GM18508 (cell line): ENCODE measurements around the gene UST.
A peak's percentile ranks its signal among the peaks of the same experiment; 100 is the strongest.

Experiments
- ATAC-seq: cut with Tn5 transposase; IDR thresholded peaks from one replicate; pipeline ENCODE4 v1.9.1; 2021; ENCODE audit warnings: moderate number of reproducible peaks; ENCODE audit not compliant: insufficient read depth, unreplicated experiment

Gene UST

DNA sequence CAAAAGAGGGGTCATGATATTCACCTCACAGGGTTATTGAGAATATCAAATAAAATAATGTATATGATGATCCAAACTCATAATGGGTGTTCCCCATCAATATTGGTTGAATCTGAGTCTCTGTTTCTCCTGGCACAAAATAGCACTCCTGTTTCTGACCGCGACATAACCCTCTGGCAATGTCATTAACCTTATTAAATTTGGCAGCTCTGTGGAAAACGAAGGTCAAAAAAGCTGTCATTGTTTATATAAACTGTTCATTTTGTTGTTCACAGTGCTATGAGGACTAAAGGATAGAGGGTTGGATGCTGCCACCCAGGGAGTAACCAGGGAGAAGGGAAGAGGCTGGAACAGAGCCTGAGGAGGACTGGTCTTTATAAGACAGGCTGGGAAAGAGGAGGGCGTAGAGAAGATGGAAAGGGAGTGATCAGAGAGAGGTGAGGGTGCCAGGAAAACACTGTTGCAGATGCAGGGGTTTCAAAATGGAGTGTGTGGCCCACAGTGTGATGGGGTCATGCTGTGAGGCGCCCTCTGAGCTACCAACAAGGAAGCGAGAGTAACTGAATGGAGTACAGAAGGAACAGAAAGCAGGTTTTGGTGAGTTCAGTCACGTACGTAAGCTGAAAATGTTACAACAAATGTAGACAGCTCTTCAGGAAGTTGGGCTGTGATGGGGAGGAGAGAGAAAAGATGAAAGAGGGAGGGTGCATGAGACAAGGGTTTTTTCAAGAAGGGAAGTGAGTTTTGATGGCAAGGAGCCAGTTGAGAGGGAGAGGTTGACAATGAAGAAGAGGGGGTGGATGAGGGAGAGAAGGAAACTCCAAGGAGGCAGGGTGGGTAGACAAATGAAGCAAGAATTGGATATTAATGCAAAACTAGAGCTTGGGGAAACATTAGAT lies 319.1 kb downstream of the UST start:
- peak; percentile 93 for ATAC-seq

GRCh38 chr6:149071997-149072396 lies 325.2 kb downstream of the UST start:
- ATAC-seq: no peak

GRCh38 chr6:149074832-149075258 lies 328.0 kb downstream of the UST start:
- ATAC-seq: no peak

DNA sequence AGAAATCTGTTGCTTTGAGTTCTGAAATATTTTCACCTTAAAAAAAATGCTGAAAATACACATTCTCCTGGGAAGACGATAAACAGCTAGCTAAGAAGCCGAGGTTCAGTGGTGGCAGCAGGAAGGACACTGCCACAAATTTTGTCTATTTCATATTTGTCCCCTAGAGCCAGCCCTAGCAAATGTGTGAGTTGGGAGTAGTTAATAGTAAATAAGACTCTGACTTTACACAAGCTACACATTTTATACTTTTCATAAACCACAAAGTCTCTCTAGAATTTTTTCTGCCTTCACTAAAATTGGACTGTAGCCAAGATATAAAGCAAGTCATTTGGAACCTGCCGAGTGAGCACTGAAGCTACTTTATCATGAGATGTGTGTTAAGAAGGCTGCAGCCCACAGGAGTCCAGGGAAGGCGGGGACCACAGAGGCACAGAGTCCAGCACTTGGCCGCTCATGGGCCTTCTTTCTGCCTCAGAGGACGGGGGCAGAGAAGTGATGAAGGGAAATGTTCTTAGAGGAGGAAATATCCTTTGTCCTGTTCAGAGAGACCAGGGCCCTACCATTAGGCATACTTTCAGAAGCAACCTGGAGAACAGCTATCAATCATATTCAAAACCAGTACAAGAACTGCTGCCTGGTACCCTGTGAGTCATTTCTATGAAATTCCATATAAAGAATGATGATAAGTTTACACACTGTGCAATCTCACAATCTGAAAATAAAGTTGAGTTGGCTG lies 329.0 kb downstream of the UST start:
- ATAC-seq: no peak

- ATAC-seq: no peak
Measured at GRCh38 chr6:149076355-149076734, 329.5 kb downstream of the UST start.

GRCh38 chr6:149077208-149077607 lies 330.4 kb downstream of the UST start:
- no peak for ATAC-seq

DNA sequence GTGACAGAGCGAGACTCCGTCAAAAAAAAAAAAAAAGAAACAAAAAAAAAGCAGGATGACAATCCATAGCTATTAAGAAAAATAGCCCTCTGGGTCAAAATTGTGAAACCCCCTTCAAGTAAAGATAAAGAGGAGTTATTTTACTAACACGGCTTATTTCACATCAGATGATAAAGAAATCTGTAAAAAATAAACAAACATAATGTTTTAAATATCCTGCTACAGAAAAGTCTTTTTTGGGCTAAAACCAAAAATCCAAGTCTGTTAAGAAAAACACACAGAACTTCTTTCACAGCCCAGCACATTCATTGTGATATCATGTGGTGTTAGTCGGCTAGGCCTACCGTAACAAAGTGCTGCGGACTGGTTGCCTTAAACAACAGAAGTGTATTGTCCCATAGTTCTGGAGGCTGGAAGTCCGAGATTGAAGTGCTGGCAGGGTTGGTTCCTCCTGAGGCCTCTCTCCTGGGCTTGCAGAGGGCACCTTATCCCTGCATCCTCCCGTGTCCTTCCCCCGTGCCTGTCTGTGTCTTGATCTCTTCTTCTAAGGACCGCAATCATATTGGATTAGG lies 331.5 kb downstream of the UST start:
- no peak for ATAC-seq

DNA sequence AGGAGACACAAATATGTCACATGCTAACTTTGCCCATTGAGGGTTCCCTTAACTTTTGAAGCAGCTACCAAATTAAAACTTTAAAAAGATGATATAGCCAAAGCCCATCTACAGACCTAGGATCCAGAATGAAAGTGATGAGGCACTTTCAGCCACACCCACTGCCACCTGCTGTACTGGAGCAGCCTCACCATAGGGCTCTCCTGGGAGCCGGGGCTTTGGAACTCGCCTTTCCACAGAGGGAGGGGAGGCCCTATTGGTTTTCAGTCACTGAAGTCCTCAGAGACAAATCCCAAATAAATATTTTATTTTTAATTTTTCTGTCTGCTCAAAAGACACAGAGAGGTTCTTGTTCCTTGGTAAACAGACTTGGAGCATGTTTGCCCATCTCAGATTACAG lies 332.6 kb downstream of the UST start:
- ATAC-seq: no peak

GRCh38 chr6:149079911-149080491 lies 333.2 kb downstream of the UST start:
- no peak for ATAC-seq

- ATAC-seq: no peak
Measured at GRCh38 chr6:149080511-149080910, 333.7 kb downstream of the UST start.

DNA sequence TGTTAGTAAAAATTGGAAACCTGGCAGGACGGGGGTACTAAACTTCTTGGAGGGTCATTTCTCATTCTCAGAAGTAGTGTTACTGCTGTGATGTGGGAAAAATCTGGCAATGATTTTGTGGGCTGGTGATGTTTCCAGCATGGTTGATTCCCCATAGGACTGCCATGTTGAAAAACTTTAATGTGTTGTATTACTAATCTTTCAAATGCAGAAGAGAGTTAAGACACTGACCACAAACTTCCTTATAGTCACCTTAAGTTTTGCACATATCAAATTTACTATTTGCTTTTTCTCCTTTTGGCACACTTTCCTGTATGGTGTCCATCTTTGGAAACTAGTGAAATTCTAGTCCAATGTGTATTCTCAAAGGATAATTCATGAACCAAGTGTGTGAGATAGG lies 334.5 kb downstream of the UST start:
- no peak for ATAC-seq

GRCh38 chr6:149082320-149082719 lies 335.5 kb downstream of the UST start:
- peak; percentile 65 for ATAC-seq

- no peak for ATAC-seq
Measured at GRCh38 chr6:149084026-149084425, 337.2 kb downstream of the UST start.

DNA sequence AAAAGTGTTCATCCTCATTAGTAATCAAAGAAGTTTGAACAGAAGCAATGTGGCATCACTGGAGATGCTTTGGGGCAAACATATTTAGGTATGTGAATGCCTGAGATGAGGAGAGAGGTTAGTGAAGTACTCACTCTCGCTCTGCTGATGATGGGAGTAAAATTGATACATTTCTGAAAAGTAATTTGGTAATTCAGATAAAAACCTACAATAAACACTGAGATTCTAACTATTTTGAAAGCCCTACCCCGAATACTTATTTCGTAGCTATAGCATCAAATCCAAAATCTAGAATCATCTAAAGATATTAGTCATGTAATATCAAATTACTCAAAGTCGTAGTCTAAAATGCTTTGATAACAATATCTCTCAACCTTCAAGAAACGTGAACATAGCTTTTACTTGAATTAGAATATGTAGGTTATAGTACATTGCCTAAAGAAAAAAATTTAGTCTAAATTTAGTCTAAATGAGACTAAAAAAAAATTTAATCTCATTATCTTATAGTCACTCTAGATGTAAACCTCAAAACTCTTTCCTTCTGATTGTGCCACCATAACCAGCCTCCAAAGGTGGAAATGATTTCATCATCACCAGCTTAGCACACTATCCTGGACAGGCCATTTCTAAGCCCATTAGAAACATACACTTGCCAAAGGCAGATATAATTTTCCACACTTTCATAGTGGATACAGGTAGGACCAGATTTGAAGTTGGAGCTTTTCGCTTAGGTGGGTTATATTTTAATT lies 338.2 kb downstream of the UST start:
- no peak for ATAC-seq

DNA sequence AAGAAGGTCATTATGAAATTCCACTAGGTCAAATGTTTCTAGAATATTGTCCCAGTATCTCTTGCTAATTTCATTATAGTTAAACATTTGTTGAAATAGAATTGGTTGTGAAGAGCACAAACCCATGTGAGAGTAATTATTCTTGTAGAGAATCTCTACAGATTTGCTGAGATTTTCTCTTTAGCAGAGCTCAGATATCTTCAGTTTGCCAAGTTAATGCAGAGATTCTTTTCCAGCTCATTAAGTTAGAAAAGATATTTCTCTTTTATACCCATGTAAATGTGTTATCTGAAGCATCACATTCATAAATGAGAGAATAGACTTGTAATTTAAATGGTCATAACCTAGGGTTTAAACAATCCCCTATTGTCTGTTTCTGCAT lies 338.7 kb downstream of the UST start:
- ATAC-seq: no peak

DNA sequence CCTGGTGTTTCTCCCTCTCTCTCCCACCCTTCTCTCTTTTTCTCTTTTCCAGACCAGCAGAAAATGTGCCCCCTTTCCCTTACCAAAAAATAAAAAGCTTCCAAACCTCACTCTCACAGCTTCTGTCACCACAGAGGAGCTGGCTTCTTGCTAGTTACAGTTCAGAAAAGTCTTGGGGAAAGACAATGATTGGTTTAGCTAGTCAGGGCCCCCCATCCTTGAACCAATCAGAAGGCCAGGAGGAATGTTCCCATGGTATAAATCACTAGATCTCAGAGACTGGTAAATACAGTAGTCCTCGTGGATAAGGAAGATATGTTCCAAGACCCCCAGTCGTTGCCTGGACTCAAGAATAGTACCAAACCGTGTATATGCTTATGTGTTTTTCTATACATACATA lies 339.5 kb downstream of the UST start:
- ATAC-seq: no peak

DNA sequence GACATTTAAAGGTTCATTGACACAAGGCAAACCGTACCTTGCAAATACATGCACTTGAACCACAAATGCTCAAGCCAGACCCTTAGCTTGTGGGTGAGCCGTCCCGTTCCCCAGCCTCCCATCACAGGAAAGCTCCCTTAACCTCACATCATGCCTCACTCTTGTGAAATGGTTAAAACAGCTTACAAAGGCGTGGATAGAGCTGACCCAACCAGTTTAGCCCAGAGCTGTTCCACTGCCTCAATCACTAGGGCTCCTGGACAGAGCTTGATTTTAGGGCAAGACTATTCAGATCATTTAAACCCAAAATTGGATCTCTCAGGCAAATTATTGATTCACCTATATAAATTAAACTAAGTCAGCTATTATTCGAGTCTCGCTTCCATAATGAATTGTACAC lies 341.1 kb downstream of the UST start:
- no peak for ATAC-seq

DNA sequence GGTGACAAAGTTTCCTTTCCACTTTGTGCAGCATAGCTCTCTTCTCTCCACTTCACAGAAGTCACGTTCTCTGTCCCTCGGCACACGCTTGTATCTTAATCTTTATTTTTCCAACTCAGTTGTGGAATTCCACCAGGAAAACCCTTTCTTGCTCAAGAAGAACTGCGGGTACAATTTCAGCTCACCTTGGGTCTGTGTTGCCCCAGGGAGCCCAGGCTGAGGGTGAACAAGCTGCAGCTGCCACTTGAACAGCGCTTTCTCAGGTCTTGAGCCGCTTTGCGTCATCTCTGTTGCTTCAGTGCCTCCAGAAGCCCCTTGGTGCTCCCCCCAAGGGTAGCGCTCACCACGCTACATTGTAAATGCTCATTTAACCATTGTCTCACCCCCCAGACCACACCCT lies 341.5 kb downstream of the UST start:
- no peak for ATAC-seq

GRCh38 chr6:149089510-149089909 lies 342.7 kb downstream of the UST start:
- ATAC-seq: no peak

- no peak for ATAC-seq
Measured at GRCh38 chr6:149090937-149091336, 344.1 kb downstream of the UST start.
